Measurements from ENCODE around the gene ERH. TPM values are rescaled to one million over a fixed set of nuclear protein-coding genes. Genes with fewer than 3 reads are reported as not detected.

ERH gene
- total and polyA plus RNA-seq, 4 donors: 69.1 to 203 (median 138) TPM

- 68 to 74% methylated on average over 5 of the region's 5 CpGs for WGBS, 2 donors
- no peak for ATAC-seq (ENCODE audit: insufficient read depth, low FRiP score)
- Histone ChIP-seq H3K27ac (ENCODE audit: low read depth in 1 of 2, low read length in 1 of 2) (no peak overlapping the region), H3K36me3 (ENCODE audit: control insufficient read depth in 4 of 4, insufficient read depth in 4 of 4, low read length in 4 of 4) (peaks cover 0 to 5% (median 4%) of the 10 kb centered on the region in 4 donors), H3K4me1 (ENCODE audit: control insufficient read depth in 5 of 5, insufficient read depth in 5 of 5, low read length in 5 of 5) (no peaks in the 10 kb centered on the region), H3K9ac (ENCODE audit: insufficient read depth in 1 of 2, low read length in 2 of 2) (no peak overlapping the region), H3K27me3 (ENCODE audit: control insufficient read depth in 3 of 3, insufficient read depth in 3 of 3, low read length in 2 of 3) (no peaks in the 10 kb centered on the region), H3K9me3 (ENCODE audit: control insufficient read depth in 4 of 4, insufficient read depth in 3 of 4, low read length in 3 of 4) (peaks cover 0 to 4% (median 0%) of the 10 kb centered on the region in 4 donors), H3K4me3 (no peak overlapping the region)
- TF ChIP-seq, protein P1, sequence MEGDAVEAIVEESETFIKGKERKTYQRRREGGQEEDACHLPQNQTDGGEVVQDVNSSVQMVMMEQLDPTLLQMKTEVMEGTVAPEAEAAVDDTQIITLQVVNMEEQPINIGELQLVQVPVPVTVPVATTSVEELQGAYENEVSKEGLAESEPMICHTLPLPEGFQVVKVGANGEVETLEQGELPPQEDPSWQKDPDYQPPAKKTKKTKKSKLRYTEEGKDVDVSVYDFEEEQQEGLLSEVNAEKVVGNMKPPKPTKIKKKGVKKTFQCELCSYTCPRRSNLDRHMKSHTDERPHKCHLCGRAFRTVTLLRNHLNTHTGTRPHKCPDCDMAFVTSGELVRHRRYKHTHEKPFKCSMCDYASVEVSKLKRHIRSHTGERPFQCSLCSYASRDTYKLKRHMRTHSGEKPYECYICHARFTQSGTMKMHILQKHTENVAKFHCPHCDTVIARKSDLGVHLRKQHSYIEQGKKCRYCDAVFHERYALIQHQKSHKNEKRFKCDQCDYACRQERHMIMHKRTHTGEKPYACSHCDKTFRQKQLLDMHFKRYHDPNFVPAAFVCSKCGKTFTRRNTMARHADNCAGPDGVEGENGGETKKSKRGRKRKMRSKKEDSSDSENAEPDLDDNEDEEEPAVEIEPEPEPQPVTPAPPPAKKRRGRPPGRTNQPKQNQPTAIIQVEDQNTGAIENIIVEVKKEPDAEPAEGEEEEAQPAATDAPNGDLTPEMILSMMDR (IDR thresholded peaks at IDR 0.05; ENCODE audit: control extremely low read depth, extremely low read depth): no peak
- no peak for DNase-seq
Measured at GRCh38 chr14:69370061-69370460, 28.0 kb downstream of the ERH start.

- Histone ChIP-seq H3K36me3 (ENCODE audit: control insufficient read depth in 4 of 4, insufficient read depth in 4 of 4, low read length in 4 of 4) (peaks cover 0 to 3% (median 0%) of the 10 kb centered on the region in 4 donors), H3K27ac (ENCODE audit: low read depth in 1 of 2, low read length in 1 of 2) (no peak overlapping the region), H3K4me3 (no peak overlapping the region), H3K9ac (ENCODE audit: insufficient read depth in 1 of 2, low read length in 2 of 2) (no peak overlapping the region), H3K27me3 (ENCODE audit: control insufficient read depth in 3 of 3, insufficient read depth in 3 of 3, low read length in 2 of 3) (no peaks in the 10 kb centered on the region), H3K4me1 (ENCODE audit: control insufficient read depth in 5 of 5, insufficient read depth in 5 of 5, low read length in 5 of 5) (no peaks in the 10 kb centered on the region), H3K9me3 (ENCODE audit: control insufficient read depth in 4 of 4, insufficient read depth in 3 of 4, low read length in 3 of 4) (no peaks in the 10 kb centered on the region)
- WGBS, 2 donors: 82 to 92% methylated on average over 1 of the region's 1 CpG
- no peak for ATAC-seq (ENCODE audit: insufficient read depth, low FRiP score)
- TF ChIP-seq, protein P1 (IDR thresholded peaks at IDR 0.05; ENCODE audit: control extremely low read depth, extremely low read depth): no peak
- no peak for DNase-seq
Measured at GRCh38 chr14:69368381-69368780, 29.7 kb downstream of the ERH start.

DNA sequence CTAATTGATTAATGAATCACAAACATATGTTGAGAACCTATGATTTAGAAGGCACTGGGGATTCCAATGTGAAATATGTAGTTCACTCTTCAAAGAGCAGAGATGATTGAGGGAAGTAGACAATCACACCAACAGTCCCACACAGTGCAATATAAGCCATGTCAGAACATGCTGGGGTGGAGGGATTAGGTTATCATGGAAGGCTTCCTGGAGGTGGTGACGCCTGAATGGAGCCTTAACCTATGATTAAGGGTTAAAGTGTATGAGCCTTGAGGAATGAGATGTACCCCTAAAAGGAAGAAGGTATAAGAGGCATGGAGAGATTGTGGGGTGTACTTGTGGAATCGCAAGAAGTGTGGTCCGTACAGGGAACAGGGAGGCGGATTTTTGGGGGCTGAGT is 31.3 kb downstream of the ERH start:
- Histone ChIP-seq H3K27me3 (ENCODE audit: control insufficient read depth in 3 of 3, insufficient read depth in 3 of 3, low read length in 2 of 3) (peaks cover 0 to 3% (median 0%) of the 10 kb centered on the region in 3 donors), H3K9ac (ENCODE audit: insufficient read depth in 1 of 2, low read length in 2 of 2) (no peak overlapping the region), H3K9me3 (ENCODE audit: control insufficient read depth in 4 of 4, insufficient read depth in 3 of 4, low read length in 3 of 4) (no peaks in the 10 kb centered on the region), H3K27ac (ENCODE audit: low read depth in 1 of 2, low read length in 1 of 2) (no peak overlapping the region), H3K36me3 (ENCODE audit: control insufficient read depth in 4 of 4, insufficient read depth in 4 of 4, low read length in 4 of 4) (no peaks in the 10 kb centered on the region), H3K4me3 (no peak overlapping the region), H3K4me1 (ENCODE audit: control insufficient read depth in 5 of 5, insufficient read depth in 5 of 5, low read length in 5 of 5) (no peaks in the 10 kb centered on the region)
- no peak for ATAC-seq (ENCODE audit: insufficient read depth, low FRiP score)
- no peak for DNase-seq
- 96 to 97% methylated on average over 4 of the region's 4 CpGs for WGBS, 2 donors
- TF ChIP-seq, protein P1 (IDR thresholded peaks at IDR 0.05; ENCODE audit: control extremely low read depth, extremely low read depth): no peak

DNA sequence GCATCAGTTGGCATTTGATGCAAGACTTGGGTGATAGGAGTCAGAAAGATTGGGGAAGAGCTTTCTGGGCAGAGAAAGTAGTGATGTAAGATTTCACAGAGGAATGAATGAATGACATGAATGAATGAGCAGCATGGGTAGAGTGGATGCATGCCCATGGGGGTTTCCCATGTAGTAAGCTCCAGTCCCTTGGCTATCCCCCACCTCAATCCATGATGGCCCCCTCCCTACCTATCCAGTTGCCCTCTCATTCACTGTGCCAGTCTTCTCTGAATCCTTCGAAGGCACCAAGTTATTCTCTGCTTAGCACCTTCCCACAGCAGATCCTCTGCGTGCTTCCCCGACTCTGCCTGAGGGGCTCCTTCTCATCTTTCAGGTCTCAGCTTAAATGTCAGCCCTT is 32.0 kb downstream of the ERH start:
- no peaks in the 10 kb centered on the region for H3K4me1 ChIP-seq (ENCODE audit: control insufficient read depth in 5 of 5, insufficient read depth in 5 of 5, low read length in 5 of 5)
- TF ChIP-seq, protein P1 (IDR thresholded peaks at IDR 0.05; ENCODE audit: control extremely low read depth, extremely low read depth): no peak
- no peak overlapping the region for H3K27ac ChIP-seq (ENCODE audit: low read depth in 1 of 2, low read length in 1 of 2)
- 66 to 85% methylated on average over 3 of the region's 3 CpGs for WGBS, 2 donors
- no peak overlapping the region for H3K4me3 ChIP-seq
- no peaks in the 10 kb centered on the region for H3K36me3 ChIP-seq (ENCODE audit: control insufficient read depth in 4 of 4, insufficient read depth in 4 of 4, low read length in 4 of 4)
- peaks cover 0 to 3% (median 0%) of the 10 kb centered on the region in 3 donors for H3K27me3 ChIP-seq (ENCODE audit: control insufficient read depth in 3 of 3, insufficient read depth in 3 of 3, low read length in 2 of 3)
- no peaks in the 10 kb centered on the region for H3K9me3 ChIP-seq (ENCODE audit: control insufficient read depth in 4 of 4, insufficient read depth in 3 of 4, low read length in 3 of 4)
- ATAC-seq (ENCODE audit: insufficient read depth, low FRiP score): no peak
- no peak overlapping the region for H3K9ac ChIP-seq (ENCODE audit: insufficient read depth in 1 of 2, low read length in 2 of 2)
- no peak for DNase-seq
